ENCODE data around the gene NME4.

DNA sequence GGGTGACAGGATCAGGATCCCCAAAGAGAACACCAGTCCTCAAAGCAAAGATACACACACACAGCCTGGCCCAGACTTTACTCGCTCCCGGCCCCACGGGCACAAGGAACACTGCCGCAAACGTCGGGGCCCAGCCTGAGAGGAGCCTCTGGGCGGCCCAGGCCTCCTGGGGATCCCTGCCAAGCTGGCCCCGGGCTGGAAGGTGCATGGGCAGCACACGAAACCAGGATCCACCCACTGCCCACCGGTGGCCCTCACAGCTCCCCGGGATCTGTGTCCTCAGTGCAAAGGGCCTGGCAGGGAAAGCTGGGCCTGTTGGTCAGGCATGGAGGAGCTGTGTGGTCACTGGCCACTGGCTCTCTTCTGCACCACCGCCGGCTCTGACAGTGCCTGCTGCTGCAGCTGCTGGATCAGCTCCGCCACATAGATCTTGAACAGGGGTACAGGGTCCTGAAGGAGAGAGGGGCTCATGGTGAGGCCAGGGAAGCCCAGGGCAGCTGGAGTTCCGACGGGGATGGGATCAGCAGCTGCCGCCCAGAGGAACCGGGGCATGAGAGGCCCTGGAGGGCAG lies 29.6 kb upstream of the NME4 start:
- TF ChIP-seq, protein P1, sequence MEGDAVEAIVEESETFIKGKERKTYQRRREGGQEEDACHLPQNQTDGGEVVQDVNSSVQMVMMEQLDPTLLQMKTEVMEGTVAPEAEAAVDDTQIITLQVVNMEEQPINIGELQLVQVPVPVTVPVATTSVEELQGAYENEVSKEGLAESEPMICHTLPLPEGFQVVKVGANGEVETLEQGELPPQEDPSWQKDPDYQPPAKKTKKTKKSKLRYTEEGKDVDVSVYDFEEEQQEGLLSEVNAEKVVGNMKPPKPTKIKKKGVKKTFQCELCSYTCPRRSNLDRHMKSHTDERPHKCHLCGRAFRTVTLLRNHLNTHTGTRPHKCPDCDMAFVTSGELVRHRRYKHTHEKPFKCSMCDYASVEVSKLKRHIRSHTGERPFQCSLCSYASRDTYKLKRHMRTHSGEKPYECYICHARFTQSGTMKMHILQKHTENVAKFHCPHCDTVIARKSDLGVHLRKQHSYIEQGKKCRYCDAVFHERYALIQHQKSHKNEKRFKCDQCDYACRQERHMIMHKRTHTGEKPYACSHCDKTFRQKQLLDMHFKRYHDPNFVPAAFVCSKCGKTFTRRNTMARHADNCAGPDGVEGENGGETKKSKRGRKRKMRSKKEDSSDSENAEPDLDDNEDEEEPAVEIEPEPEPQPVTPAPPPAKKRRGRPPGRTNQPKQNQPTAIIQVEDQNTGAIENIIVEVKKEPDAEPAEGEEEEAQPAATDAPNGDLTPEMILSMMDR (IDR thresholded peaks at IDR 0.05; ENCODE audit: low read length) = no peak
- no peak for TF ChIP-seq EZH2 (IDR thresholded peaks at IDR 0.05; ENCODE audit: borderline replicate concordance, low read length)

All from OCI-LY1 (cell line).